Measurements from ENCODE around the gene DKK3. TPM values are rescaled to one million over a fixed set of nuclear protein-coding genes. Genes with fewer than 3 reads are reported as not detected.

DKK3 gene
- total and polyA plus RNA-seq, 4 donors = 3.1 to 9.9 (median 7.1) TPM

DNA sequence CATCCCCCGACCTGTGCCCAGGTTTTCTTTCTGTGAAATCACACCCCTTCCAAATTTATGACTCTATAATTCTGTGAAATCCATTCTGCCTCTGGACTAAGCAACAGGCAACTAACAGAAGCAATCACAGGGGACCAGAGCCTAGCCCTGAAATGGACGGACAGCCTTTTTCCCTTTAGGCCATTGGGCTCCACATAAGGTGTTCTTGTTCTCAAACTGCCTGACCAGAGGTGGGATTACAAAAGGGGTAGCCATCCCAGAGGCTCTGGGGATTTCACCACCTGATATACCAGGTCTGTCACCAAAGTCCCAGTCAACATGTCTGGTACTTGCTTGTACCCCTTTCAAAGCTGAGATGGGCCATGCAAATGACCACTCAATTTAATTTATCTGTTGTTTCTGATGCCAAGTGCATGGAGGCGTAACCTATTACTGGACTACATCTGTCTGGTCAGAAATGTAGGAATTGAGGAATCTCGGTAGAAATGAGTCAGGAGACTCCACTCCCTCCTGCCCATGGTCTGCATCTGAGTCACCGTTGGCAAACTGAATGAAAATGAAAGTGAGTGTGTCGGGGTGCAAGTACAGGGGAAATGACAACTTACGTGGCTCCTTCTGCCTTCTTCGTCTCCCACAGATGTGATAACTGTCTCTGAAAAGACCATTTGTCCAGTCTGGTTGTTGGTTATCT, 10.2 kb downstream of the DKK3 start:
- Histone ChIP-seq H3K9ac (ENCODE audit: low read depth in 1 of 2, low read length in 2 of 2) (no peak overlapping the region), H3K4me1 (ENCODE audit: control insufficient read depth in 4 of 4, insufficient read depth in 4 of 4, low read length in 3 of 4) (peaks cover 0 to 5% (median 3%) of the 10 kb centered on the region in 4 donors), H3K9me3 (ENCODE audit: control insufficient read depth in 4 of 4, low read length in 3 of 4) (no peaks in the 10 kb centered on the region), H3K27me3 (ENCODE audit: control insufficient read depth in 4 of 4, insufficient read depth in 4 of 4, low read length in 3 of 4) (no peaks in the 10 kb centered on the region), H3K4me3 (ENCODE audit: low read depth in 1 of 3, low read length in 3 of 3) (no peak overlapping the region), H3K27ac (ENCODE audit: low read depth in 1 of 2, low read length in 2 of 2) (no peak overlapping the region), H3K36me3 (ENCODE audit: control insufficient read depth in 4 of 4, insufficient read depth in 3 of 4, low read depth in 1 of 4, low read length in 3 of 4) (no peaks in the 10 kb centered on the region)
- no peak for DNase-seq (ENCODE audit: low spot score)
- TF ChIP-seq FOXA2 (IDR thresholded peaks at IDR 0.05) (no peak), FOXA1 (IDR thresholded peaks at IDR 0.05) (no peak)
- WGBS = 80% methylated on average over 8 of the region's 8 CpGs

DNA sequence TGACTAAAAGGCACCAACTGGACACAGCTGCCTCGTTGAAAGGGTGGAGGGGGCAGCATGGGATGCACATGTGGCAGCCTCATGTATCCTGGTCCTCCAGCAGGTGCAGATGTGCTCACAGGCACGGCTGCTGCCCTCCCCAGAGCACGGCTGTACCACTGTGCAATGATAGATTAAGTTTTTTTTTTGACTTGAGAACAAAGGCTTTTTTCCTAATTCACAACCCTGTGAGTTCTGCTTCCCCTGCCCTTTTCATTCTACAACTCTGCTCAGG, 11.4 kb downstream of the DKK3 start:
- Histone ChIP-seq H3K9me3 (ENCODE audit: control insufficient read depth in 4 of 4, low read length in 3 of 4) (no peaks in the 10 kb centered on the region), H3K4me1 (ENCODE audit: control insufficient read depth in 4 of 4, insufficient read depth in 4 of 4, low read length in 3 of 4) (peaks cover 2 to 16% (median 11%) of the 10 kb centered on the region in 4 donors), H3K27ac (ENCODE audit: low read depth in 1 of 2, low read length in 2 of 2) (no peak overlapping the region), H3K36me3 (ENCODE audit: control insufficient read depth in 4 of 4, insufficient read depth in 3 of 4, low read depth in 1 of 4, low read length in 3 of 4) (no peaks in the 10 kb centered on the region), H3K27me3 (ENCODE audit: control insufficient read depth in 4 of 4, insufficient read depth in 4 of 4, low read length in 3 of 4) (no peaks in the 10 kb centered on the region), H3K4me3 (ENCODE audit: low read depth in 1 of 3, low read length in 3 of 3) (no peak overlapping the region), H3K9ac (ENCODE audit: low read depth in 1 of 2, low read length in 2 of 2) (no peak overlapping the region)
- TF ChIP-seq, protein P1, sequence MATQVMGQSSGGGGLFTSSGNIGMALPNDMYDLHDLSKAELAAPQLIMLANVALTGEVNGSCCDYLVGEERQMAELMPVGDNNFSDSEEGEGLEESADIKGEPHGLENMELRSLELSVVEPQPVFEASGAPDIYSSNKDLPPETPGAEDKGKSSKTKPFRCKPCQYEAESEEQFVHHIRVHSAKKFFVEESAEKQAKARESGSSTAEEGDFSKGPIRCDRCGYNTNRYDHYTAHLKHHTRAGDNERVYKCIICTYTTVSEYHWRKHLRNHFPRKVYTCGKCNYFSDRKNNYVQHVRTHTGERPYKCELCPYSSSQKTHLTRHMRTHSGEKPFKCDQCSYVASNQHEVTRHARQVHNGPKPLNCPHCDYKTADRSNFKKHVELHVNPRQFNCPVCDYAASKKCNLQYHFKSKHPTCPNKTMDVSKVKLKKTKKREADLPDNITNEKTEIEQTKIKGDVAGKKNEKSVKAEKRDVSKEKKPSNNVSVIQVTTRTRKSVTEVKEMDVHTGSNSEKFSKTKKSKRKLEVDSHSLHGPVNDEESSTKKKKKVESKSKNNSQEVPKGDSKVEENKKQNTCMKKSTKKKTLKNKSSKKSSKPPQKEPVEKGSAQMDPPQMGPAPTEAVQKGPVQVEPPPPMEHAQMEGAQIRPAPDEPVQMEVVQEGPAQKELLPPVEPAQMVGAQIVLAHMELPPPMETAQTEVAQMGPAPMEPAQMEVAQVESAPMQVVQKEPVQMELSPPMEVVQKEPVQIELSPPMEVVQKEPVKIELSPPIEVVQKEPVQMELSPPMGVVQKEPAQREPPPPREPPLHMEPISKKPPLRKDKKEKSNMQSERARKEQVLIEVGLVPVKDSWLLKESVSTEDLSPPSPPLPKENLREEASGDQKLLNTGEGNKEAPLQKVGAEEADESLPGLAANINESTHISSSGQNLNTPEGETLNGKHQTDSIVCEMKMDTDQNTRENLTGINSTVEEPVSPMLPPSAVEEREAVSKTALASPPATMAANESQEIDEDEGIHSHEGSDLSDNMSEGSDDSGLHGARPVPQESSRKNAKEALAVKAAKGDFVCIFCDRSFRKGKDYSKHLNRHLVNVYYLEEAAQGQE (IDR thresholded peaks at IDR 0.05) = no peak
- TF ChIP-seq, protein P2, sequence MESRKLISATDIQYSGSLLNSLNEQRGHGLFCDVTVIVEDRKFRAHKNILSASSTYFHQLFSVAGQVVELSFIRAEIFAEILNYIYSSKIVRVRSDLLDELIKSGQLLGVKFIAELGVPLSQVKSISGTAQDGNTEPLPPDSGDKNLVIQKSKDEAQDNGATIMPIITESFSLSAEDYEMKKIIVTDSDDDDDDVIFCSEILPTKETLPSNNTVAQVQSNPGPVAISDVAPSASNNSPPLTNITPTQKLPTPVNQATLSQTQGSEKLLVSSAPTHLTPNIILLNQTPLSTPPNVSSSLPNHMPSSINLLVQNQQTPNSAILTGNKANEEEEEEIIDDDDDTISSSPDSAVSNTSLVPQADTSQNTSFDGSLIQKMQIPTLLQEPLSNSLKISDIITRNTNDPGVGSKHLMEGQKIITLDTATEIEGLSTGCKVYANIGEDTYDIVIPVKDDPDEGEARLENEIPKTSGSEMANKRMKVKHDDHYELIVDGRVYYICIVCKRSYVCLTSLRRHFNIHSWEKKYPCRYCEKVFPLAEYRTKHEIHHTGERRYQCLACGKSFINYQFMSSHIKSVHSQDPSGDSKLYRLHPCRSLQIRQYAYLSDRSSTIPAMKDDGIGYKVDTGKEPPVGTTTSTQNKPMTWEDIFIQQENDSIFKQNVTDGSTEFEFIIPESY (IDR thresholded peaks at IDR 0.05) = no peak
- TF ChIP-seq FOXA2 (IDR thresholded peaks at IDR 0.05) (no peak), HNF4G (IDR thresholded peaks at IDR 0.05) (no peak), YY1 (IDR thresholded peaks at IDR 0.05) (no peak), FOXA1 (IDR thresholded peaks at IDR 0.05) (no peak), HNF4A (conservative IDR thresholded peaks at IDR 0.05) (no peak), TAF1 (conservative IDR thresholded peaks at IDR 0.05) (no peak), JUND (IDR thresholded peaks at IDR 0.05) (no peak), GABPA (IDR thresholded peaks at IDR 0.05 in 1 of 2, conservative IDR thresholded peaks at IDR 0.05 in 1 of 2) (no peak), NR2F2 (IDR thresholded peaks at IDR 0.05) (no peak)
- TF ChIP-seq, protein P3, sequence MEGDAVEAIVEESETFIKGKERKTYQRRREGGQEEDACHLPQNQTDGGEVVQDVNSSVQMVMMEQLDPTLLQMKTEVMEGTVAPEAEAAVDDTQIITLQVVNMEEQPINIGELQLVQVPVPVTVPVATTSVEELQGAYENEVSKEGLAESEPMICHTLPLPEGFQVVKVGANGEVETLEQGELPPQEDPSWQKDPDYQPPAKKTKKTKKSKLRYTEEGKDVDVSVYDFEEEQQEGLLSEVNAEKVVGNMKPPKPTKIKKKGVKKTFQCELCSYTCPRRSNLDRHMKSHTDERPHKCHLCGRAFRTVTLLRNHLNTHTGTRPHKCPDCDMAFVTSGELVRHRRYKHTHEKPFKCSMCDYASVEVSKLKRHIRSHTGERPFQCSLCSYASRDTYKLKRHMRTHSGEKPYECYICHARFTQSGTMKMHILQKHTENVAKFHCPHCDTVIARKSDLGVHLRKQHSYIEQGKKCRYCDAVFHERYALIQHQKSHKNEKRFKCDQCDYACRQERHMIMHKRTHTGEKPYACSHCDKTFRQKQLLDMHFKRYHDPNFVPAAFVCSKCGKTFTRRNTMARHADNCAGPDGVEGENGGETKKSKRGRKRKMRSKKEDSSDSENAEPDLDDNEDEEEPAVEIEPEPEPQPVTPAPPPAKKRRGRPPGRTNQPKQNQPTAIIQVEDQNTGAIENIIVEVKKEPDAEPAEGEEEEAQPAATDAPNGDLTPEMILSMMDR (IDR thresholded peaks at IDR 0.05; ENCODE audit: low read depth, low read length, missing input control) = no peak
- WGBS = 94% methylated on average over 3 of the region's 3 CpGs
- DNase-seq (ENCODE audit: low spot score) = no peak
